Left colon (tissue), 2 donors: Measurements from ENCODE around the gene SYCP2. TPM values are rescaled to one million over a fixed set of nuclear protein-coding genes. Genes with fewer than 3 reads are reported as not detected.

Source experiments
- ATAC-seq: fragments of 200-7000 bp; cut with Tn5 transposase; one replicate; pipeline ENCODE4 v1.9.1; 2020; ENCODE audit warnings: mild to moderate bottlenecking, moderate library complexity
- DNase-seq, 2 donors: peaks; one replicate each; pipeline ENCODE4 v3.0.0-alpha.2; 2020
- intact Hi-C, 2 donors: fragments of 100-400 bp; cut with DNase I in 1 of 2; cut with micrococcal nuclease in 1 of 2; formaldehyde crosslinking; loops; one replicate each; pipeline versions ENCODE4 v1.11.2 to v1.14.0; 2022; cut with DNase I, micrococcal nuclease
- total RNA-seq, 2 donors: library from RNA; stranded (reverse); fragmentation: NEBNext Ultra II Directional; extraction: Animal tissue kit (Norgen Biotek cat#: 25700); gene quantifications; one replicate each; pipeline ENCODE4 v1.2.1, GENCODE V29; 2021
- donor health status: DM: no; HTN: no; CAD: no.
- donor health status: DM: yes; HTN: yes; CAD: no.

The SYCP2 gene
- total RNA-seq, 2 donors from 2014 or later: 0.84 to 1.2 TPM

GRCh38 chr20:59948212-59948611 is 14.8 kb upstream of the SYCP2 start:
- intact Hi-C loops: no loop called here
- ATAC-seq (no peak), DNase-seq (no peak)

- ATAC-seq (no peak), DNase-seq (no peak)
- intact Hi-C loops: no loop called here
These were observed 13.9 kb upstream of the SYCP2 start for GRCh38 chr20:59947376-59947775.

GRCh38 chr20:59945731-59946130 is 12.3 kb upstream of the SYCP2 start:
- ATAC-seq (no peak), DNase-seq (no peak)
- intact Hi-C loops: no loop called here

GRCh38 chr20:59945175-59945574 is 11.7 kb upstream of the SYCP2 start:
- intact Hi-C loops: no loop called here
- ATAC-seq (no peak), DNase-seq (no peak)

GRCh38 chr20:59944726-59945125 is 11.3 kb upstream of the SYCP2 start:
- ATAC-seq: no peak
- DNase-seq: no peak
- intact Hi-C loops: no loop called here

GRCh38 chr20:59942245-59942644 is 8.8 kb upstream of the SYCP2 start:
- ATAC-seq (no peak), DNase-seq (no peak)
- intact Hi-C loops: no loop called here

GRCh38 chr20:59940956-59941294 is 7.5 kb upstream of the SYCP2 start:
- intact Hi-C loops: no loop called here
- no peak for ATAC-seq
- DNase-seq: no peak

- intact Hi-C loops: no loop called here
- peak; percentile 96 for ATAC-seq
- DNase-seq: peak; percentile 98 to 99
These were observed 6.9 kb upstream of the SYCP2 start, which contains the start of the genes FAM217B and PPP1R3D for GRCh38 chr20:59940129-59940955. FAM217B (plus strand) TSS chr20:59940389; CDS start chr20:59943944, 3,555 bp downstream. PPP1R3D (minus strand) TSS chr20:59940305; CDS start chr20:59939931, 374 bp downstream.

- intact Hi-C loops: no loop called here
- no peak for ATAC-seq
- DNase-seq: peak; percentile 37 to 66
These were observed 6.4 kb upstream of the SYCP2 start for GRCh38 chr20:59939879-59940128.

- peak; percentile 46 for ATAC-seq
- peak; percentile 43 to 47 for DNase-seq
- intact Hi-C loops: no loop called here
These were observed 5.8 kb upstream of the SYCP2 start for GRCh38 chr20:59939052-59939878.

- ATAC-seq: no peak
- intact Hi-C loops: no loop called here
- no peak for DNase-seq
These were observed 5.2 kb upstream of the SYCP2 start for GRCh38 chr20:59938696-59939051.

GRCh38 chr20:59938221-59938620 is 4.8 kb upstream of the SYCP2 start:
- DNase-seq: no peak
- ATAC-seq: no peak
- intact Hi-C loops: no loop called here

GRCh38 chr20:59937150-59937549 is 3.7 kb upstream of the SYCP2 start:
- intact Hi-C loops: no loop called here
- DNase-seq: no peak
- no peak for ATAC-seq

- ATAC-seq: no peak
- DNase-seq: no peak
- intact Hi-C loops: no loop called here
These were observed 3.0 kb upstream of the SYCP2 start for GRCh38 chr20:59936409-59936808.

- intact Hi-C loops: no loop called here
- no peak for ATAC-seq
These were observed 2.2 kb upstream of the SYCP2 start for GRCh38 chr20:59935457-59936185.

GRCh38 chr20:59933849-59934585 is 580 bp upstream of the SYCP2 start:
- DNase-seq (peak; percentile 54 to 83), ATAC-seq (peak; percentile 92)
- intact Hi-C loops: no loop called here

More at GRCh38 chr20:59935457-59936185, 2.2 kb upstream of the SYCP2 start:
- DNase-seq: no peak

GRCh38 chr20:59932616-59933295 is 681 bp downstream of the SYCP2 start:
- intact Hi-C loops: no loop called here
- ATAC-seq: no peak
- DNase-seq: peak in 1 of 2 donors; percentile 13

GRCh38 chr20:59931511-59932312 is 1.7 kb downstream of the SYCP2 start:
- ATAC-seq (no peak), DNase-seq (no peak)
- intact Hi-C loops: no loop called here
